ENCODE results near the gene IKZF5. TPM values are rescaled to one million over a fixed set of nuclear protein-coding genes. Genes with fewer than 3 reads are reported as not detected.

Gene IKZF5
- total RNA-seq, result 10 to 100 TPM; 14.5 to 14.8 TPM

GRCh38 chr10:123008355-123009104, at the start of gene IKZF5, which contains the start of gene ACADSB:
Gene IKZF5 (minus strand): TSS chr10:123008795. CDS start chr10:122998625, 10,170 bp downstream.
Gene ACADSB (plus strand): TSS chr10:123009006. CDS start chr10:123009030, 24 bp downstream.
- H3K4me1 Mint-ChIP-seq (ENCODE audit: low read depth), result peaks cover 47% of the 10 kb centered on the region
- no peaks in the 10 kb centered on the region for H3K9me3 Mint-ChIP-seq
- intact Hi-C loops (cut with micrococcal nuclease), result loop anchor here (1.0 to 10.0 kb wide), 7 partner anchors 8 to 1080 kb away; partner anchors contain the start of genes ATE1, BUB3, C10orf88 and FAM24B
- ChIA-PET POLR2A (interaction anchor here (0.7 to 5.2 kb wide), 4 partner anchors 18 to 55 kb away, joined by 4 to 34 read pairs (median 6); partner anchors contain the start of genes C10orf88 and PSTK), CTCF (interaction anchor here (0.7 to 2.2 kb wide), 6 partner anchors 13 to 146 kb away, joined by 3 to 13 read pairs (median 5); partner anchors contain the start of genes BUB3 and PSTK)
- H3K36me3 Mint-ChIP-seq, result peaks cover 14% of the 10 kb centered on the region
- peak within 1 kb of the TSS; percentile 99 for H3K4me3 Mint-ChIP-seq
- H3K27me3 Mint-ChIP-seq, result no peaks in the 10 kb centered on the region
- peak within 1 kb of the TSS; percentile 96 for H3K27ac Mint-ChIP-seq
- DNase-seq, result peak; percentile 98

GRCh38 chr10:123057968-123058367, 49.4 kb upstream of the IKZF5 start:
- Mint-ChIP-seq H3K36me3 (peaks cover 16% of the 10 kb centered on the region), H3K27me3 (no peaks in the 10 kb centered on the region), H3K9me3 (no peaks in the 10 kb centered on the region), H3K4me1 (ENCODE audit: low read depth) (no peaks in the 10 kb centered on the region), H3K4me3 (no peak overlapping the region), H3K27ac (no peak overlapping the region)
- ChIA-PET CTCF (interaction anchor here (1.0 kb wide), 1 partner anchor 15 kb away, joined by 4 read pairs; no protein-coding TSS in a partner anchor), POLR2A (no interaction called here)
- intact Hi-C loops (cut with micrococcal nuclease), result no loop called here
- DNase-seq, result no peak

- CTCF ChIA-PET, result interaction anchor here (0.6 to 1.4 kb wide), 4 partner anchors 13 to 397 kb away, joined by 3 to 4 read pairs (median 3); no protein-coding TSS in a partner anchor
- no peak overlapping the region for H3K4me3 Mint-ChIP-seq
- no peak overlapping the region for H3K27ac Mint-ChIP-seq
- POLR2A ChIA-PET, result no interaction called here
- H3K9me3 Mint-ChIP-seq, result no peaks in the 10 kb centered on the region
- H3K36me3 Mint-ChIP-seq, result peaks cover 9% of the 10 kb centered on the region
- no peaks in the 10 kb centered on the region for H3K27me3 Mint-ChIP-seq
- DNase-seq, result no peak
- H3K4me1 Mint-ChIP-seq (ENCODE audit: low read depth), result no peaks in the 10 kb centered on the region
- intact Hi-C loops (cut with micrococcal nuclease), result no loop called here
Observed at GRCh38 chr10:123045961-123046731, 37.6 kb upstream of the IKZF5 start.

GRCh38 chr10:123044391-123044790, 35.8 kb upstream of the IKZF5 start:
- Mint-ChIP-seq H3K9me3 (no peaks in the 10 kb centered on the region), H3K4me3 (no peak overlapping the region), H3K36me3 (peaks cover 5% of the 10 kb centered on the region), H3K4me1 (ENCODE audit: low read depth) (no peaks in the 10 kb centered on the region), H3K27ac (no peak overlapping the region), H3K27me3 (no peaks in the 10 kb centered on the region)
- CTCF ChIA-PET, result interaction anchor here (0.6 to 1.4 kb wide), 2 partner anchors 238 to 336 kb away, joined by 4 to 5 read pairs; no protein-coding TSS in a partner anchor
- intact Hi-C loops (cut with micrococcal nuclease), result no loop called here
- POLR2A ChIA-PET, result no interaction called here
- DNase-seq, result no peak

DNA sequence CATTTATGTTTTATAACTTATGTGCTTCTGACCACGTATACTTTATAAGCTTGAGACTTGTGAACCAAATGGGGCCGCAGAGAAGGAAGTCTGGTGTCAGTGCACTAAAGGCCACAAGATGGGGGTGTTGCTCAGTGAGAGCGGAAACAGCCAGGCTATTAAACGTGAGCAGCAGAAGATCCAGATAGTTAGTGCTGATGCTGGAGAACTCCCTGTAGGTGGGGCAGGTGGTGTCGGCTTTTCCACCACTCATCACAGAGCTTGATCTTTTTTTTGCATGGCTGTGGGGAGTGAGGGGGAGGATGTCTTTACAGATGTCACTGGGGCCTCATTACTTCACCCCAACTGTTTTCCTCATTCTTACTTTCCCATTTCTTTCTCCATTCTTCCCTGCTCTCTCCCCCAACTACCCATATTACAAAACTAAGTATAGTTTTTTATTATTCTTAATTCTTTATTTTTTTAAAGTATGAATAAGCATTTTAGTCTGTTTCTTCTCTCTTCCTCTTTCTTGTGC, 34.9 kb upstream of the IKZF5 start:
- no peaks in the 10 kb centered on the region for H3K27me3 Mint-ChIP-seq
- peaks cover 6% of the 10 kb centered on the region for H3K36me3 Mint-ChIP-seq
- no peaks in the 10 kb centered on the region for H3K4me1 Mint-ChIP-seq (ENCODE audit: low read depth)
- intact Hi-C loops (cut with micrococcal nuclease), result loop anchor here (1.0 kb wide), 2 partner anchors 90 to 516 kb away; no protein-coding TSS in a partner anchor
- H3K27ac Mint-ChIP-seq, result no peak overlapping the region
- ChIA-PET CTCF (interaction anchor here (0.7 to 1.7 kb wide), 14 partner anchors 9 to 523 kb away, joined by 3 to 8 read pairs (median 4); no protein-coding TSS in a partner anchor), POLR2A (no interaction called here)
- H3K4me3 Mint-ChIP-seq, result no peak overlapping the region
- H3K9me3 Mint-ChIP-seq, result no peaks in the 10 kb centered on the region
- peak; percentile 49 for DNase-seq

DNA sequence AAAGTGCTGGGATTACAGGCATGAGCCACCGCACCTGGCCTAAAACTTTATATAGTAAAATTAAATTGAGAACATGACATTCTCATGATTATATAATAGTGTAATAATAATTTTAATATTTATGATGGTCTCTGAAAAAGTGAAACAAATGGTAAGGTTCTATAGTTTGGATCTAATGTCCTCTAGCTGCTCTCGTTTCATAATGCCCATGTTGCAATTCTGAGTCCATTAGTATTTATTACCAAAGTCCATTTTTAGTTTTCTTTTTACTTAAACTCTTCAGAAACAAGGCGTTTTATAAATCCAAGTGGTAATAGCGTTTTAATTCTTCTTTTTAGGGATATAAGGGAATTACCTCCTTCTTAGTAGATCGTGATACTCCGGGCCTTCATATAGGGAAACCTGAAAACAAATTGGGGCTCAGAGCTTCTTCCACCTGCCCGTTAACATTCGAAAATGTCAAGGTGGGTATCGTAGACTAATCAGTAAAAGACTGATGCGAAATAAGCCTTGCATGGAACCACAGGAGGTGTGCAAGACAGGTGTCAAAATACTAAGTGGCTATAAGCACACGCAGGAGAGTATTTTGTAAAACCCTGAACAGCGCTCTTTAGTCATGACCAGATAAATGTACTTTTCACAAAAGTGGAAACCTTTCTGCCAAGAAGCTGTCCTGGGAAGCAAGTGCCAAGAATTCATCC, 34.3 kb upstream of the IKZF5 start:
- POLR2A ChIA-PET, result no interaction called here
- intact Hi-C loops (cut with micrococcal nuclease), result loop anchor here (1.0 kb wide), 2 partner anchors 90 to 516 kb away; no protein-coding TSS in a partner anchor
- CTCF ChIA-PET, result interaction anchor here (0.7 to 1.7 kb wide), 14 partner anchors 9 to 523 kb away, joined by 3 to 8 read pairs (median 4); no protein-coding TSS in a partner anchor
- H3K36me3 Mint-ChIP-seq, result peaks cover 3% of the 10 kb centered on the region
- DNase-seq, result no peak
- H3K9me3 Mint-ChIP-seq, result no peaks in the 10 kb centered on the region
- no peak overlapping the region for H3K27ac Mint-ChIP-seq
- no peaks in the 10 kb centered on the region for H3K27me3 Mint-ChIP-seq
- H3K4me1 Mint-ChIP-seq (ENCODE audit: low read depth), result no peaks in the 10 kb centered on the region
- no peak overlapping the region for H3K4me3 Mint-ChIP-seq

DNA sequence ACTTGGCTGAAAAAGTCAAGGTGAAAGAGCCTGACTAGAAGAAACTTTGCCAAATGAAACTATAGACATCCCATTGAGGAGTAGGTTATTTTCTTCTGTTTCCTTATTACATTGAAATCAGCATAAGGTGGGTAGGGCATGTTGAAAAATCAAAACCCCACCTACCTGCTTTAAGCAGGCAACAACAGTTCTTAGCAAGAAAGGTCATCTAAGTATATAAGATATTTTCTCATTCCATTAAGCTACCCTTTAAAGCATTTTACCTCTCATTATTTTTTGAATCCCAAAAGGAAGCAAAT, 31.0 kb upstream of the IKZF5 start:
- no peaks in the 10 kb centered on the region for H3K9me3 Mint-ChIP-seq

DNA sequence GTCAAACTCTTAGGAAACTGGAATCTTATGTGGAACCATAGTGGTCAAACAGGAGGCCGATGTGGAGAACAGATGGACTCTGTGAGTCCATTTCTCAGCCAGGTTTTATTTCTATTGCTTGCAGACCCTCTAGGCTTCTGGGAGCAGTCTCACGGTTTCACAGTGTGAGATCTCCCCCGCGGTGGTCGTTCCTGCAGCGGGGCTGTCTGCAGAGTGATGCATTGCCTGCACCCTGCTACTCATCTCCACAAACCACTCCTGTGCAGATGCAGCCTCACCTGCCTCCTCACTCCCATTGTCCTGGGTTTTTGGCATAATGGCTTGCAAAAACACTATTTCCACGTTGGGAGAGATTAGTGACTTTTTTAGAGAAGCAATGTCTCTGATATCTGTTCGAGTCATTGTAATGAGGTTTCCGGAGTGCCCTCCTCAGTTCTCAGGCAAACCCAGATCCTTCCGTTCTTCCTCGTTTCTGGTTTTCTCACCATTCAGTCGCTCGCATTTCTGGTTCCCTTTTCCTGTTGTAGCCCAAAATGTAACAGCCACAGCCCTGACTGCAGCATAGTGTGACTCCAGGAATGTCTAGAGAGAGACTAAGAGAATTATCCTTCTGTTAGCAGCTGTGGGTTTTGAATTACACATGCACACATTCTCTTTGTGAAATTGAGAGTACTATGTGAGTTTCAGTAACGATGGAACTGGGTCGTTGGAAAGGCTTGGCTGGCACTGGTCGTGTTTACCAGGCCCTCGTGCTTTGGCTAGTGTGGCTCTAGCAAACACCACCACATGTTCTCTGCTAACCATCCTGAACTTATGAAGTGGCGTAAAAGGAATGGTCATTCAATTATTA, 30.4 kb upstream of the IKZF5 start:
- H3K27ac Mint-ChIP-seq, result no peak overlapping the region
- no peaks in the 10 kb centered on the region for H3K9me3 Mint-ChIP-seq

More for the DNA sequence above, 31.0 kb upstream of the IKZF5 start:
- intact Hi-C loops (cut with micrococcal nuclease), result no loop called here
- DNase-seq, result no peak
- Mint-ChIP-seq H3K27me3 (no peaks in the 10 kb centered on the region), H3K4me3 (no peak overlapping the region), H3K36me3 (peaks cover 13% of the 10 kb centered on the region), H3K4me1 (ENCODE audit: low read depth) (no peaks in the 10 kb centered on the region), H3K27ac (no peak overlapping the region)
- ChIA-PET CTCF (no interaction called here), POLR2A (no interaction called here)

GRCh38 chr10:123035467-123036086, 27.0 kb upstream of the IKZF5 start:
- Mint-ChIP-seq H3K9me3 (no peaks in the 10 kb centered on the region), H3K4me1 (ENCODE audit: low read depth) (no peaks in the 10 kb centered on the region), H3K27ac (no peak overlapping the region), H3K27me3 (no peaks in the 10 kb centered on the region), H3K36me3 (peaks cover 13% of the 10 kb centered on the region), H3K4me3 (no peak overlapping the region)
- intact Hi-C loops (cut with micrococcal nuclease), result no loop called here
- no peak for DNase-seq
- ChIA-PET CTCF (no interaction called here), POLR2A (no interaction called here)

More for the DNA sequence above, 30.4 kb upstream of the IKZF5 start:
- POLR2A ChIA-PET, result no interaction called here
- CTCF ChIA-PET, result no interaction called here
- DNase-seq, result no peak
- intact Hi-C loops (cut with micrococcal nuclease), result no loop called here
- Mint-ChIP-seq H3K4me3 (no peak overlapping the region), H3K4me1 (ENCODE audit: low read depth) (no peaks in the 10 kb centered on the region), H3K27me3 (no peaks in the 10 kb centered on the region), H3K36me3 (peaks cover 15% of the 10 kb centered on the region)

- no peak for DNase-seq
- Mint-ChIP-seq H3K4me1 (ENCODE audit: low read depth) (no peaks in the 10 kb centered on the region), H3K4me3 (no peak overlapping the region), H3K36me3 (peaks cover 13% of the 10 kb centered on the region), H3K9me3 (no peaks in the 10 kb centered on the region), H3K27ac (no peak overlapping the region), H3K27me3 (no peaks in the 10 kb centered on the region)
- intact Hi-C loops (cut with micrococcal nuclease), result no loop called here
- ChIA-PET CTCF (interaction anchor here (0.6 to 1.8 kb wide), 2 partner anchors 9 to 398 kb away, joined by 3 to 8 read pairs; no protein-coding TSS in a partner anchor), POLR2A (interaction anchor here (1.3 kb wide), 1 partner anchor 22 kb away, joined by 3 read pairs; no protein-coding TSS in a partner anchor)
Observed at GRCh38 chr10:123034332-123034731, 25.7 kb upstream of the IKZF5 start.

Measured in activated CD4-positive, alpha-beta memory T cell treated with anti-CD3 and anti-CD28 coated beads for 36 hours (primary cell).